Fibroblast of skin of scalp (primary cell): ENCODE measurements around the gene PRICKLE4. TPM values are rescaled to one million over a fixed set of nuclear protein-coding genes. Genes with fewer than 3 reads are reported as not detected.

ENCODE experiments used
- DNase-seq: peaks from one replicate; pipeline ENCODE4 v3.0.0-alpha.2; 2013
- polyA plus RNA-seq, 2 experiments: library from polyadenylated mRNA; unstranded; fragments of 120-200 nt; gene quantifications; one replicate each; pipeline ENCODE4 v1.2.1, GENCODE V29; 2013; ENCODE audit not compliant: insufficient read length in 2 of 2

Gene PRICKLE4
- polyA plus RNA-seq (2013, experiment 1 of 2; ENCODE audit: insufficient read length) = 0.71 TPM
- polyA plus RNA-seq (2013, experiment 2 of 2; ENCODE audit: insufficient read length) = 0.51 TPM

GRCh38 chr6:41780551-41781365, at the start of gene PRICKLE4:
PRICKLE4 (plus strand) TSS chr6:41780782; CDS start chr6:41783474, 2,692 bp downstream.
- no peak for DNase-seq

- DNase-seq = no peak
Observed at GRCh38 chr6:41731561-41732086, 49.0 kb upstream of the PRICKLE4 start.

GRCh38 chr6:41732149-41732548, 48.4 kb upstream of the PRICKLE4 start:
- no peak for DNase-seq

- DNase-seq = no peak
Observed at GRCh38 chr6:41732591-41733359, 47.8 kb upstream of the PRICKLE4 start.

GRCh38 chr6:41733360-41733706, 47.2 kb upstream of the PRICKLE4 start:
- no peak for DNase-seq

GRCh38 chr6:41733707-41734665, 46.6 kb upstream of the PRICKLE4 start:
- DNase-seq = peak; percentile 48

GRCh38 chr6:41734666-41735426, 45.7 kb upstream of the PRICKLE4 start:
- peak; percentile 70 for DNase-seq

GRCh38 chr6:41735427-41736185, 45.0 kb upstream of the PRICKLE4 start, which contains the start of gene TFEB:
TFEB (minus strand) TSS chr6:41735608; CDS start chr6:41691213, 44,395 bp downstream.
- peak; percentile 89 for DNase-seq

- DNase-seq = no peak
Observed at GRCh38 chr6:41736186-41736733, 44.3 kb upstream of the PRICKLE4 start.

GRCh38 chr6:41736800-41737555, 43.6 kb upstream of the PRICKLE4 start:
- no peak for DNase-seq

GRCh38 chr6:41737591-41738130, 42.9 kb upstream of the PRICKLE4 start:
- no peak for DNase-seq

- DNase-seq = no peak
Observed at GRCh38 chr6:41739041-41739440, 41.5 kb upstream of the PRICKLE4 start.

- DNase-seq = no peak
Observed at GRCh38 chr6:41740366-41741162, 40.0 kb upstream of the PRICKLE4 start.

- no peak for DNase-seq
Observed at GRCh38 chr6:41741625-41742490, 38.7 kb upstream of the PRICKLE4 start.

GRCh38 chr6:41743406-41744235, 37.0 kb upstream of the PRICKLE4 start:
- no peak for DNase-seq

GRCh38 chr6:41744236-41744787, 36.3 kb upstream of the PRICKLE4 start:
- no peak for DNase-seq
